ENCODE data around the gene LAMA5. TPM values are rescaled to one million over a fixed set of nuclear protein-coding genes. Genes with fewer than 3 reads are reported as not detected.

The LAMA5 gene
- total RNA-seq, 2 experiments from 2014 or later: 0.40 to 0.63 TPM

DNA sequence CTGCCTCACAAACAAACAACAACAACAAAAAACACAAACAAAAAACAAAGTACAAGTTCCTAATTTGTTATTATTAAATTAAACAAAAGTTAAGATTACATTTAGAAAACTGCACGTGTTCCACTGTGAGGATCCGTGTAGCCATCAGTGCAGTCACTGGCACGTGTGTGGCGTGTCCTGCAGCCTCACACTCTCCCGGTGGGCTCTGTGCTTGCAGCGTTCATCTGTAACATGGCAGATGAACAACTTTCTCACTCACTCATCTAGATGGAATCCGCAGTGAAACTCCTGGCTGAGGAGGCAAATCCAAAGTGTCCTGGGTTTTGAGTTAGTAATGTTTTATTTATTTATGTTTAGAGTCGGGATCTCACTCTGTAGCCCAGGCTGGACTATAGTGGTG lies 77.2 kb downstream of the LAMA5 start:
- POLR2A ChIA-PET: no interaction called here
- no peaks in the 10 kb centered on the region for H3K27me3 Mint-ChIP-seq (ENCODE audit: low read depth)

DNA sequence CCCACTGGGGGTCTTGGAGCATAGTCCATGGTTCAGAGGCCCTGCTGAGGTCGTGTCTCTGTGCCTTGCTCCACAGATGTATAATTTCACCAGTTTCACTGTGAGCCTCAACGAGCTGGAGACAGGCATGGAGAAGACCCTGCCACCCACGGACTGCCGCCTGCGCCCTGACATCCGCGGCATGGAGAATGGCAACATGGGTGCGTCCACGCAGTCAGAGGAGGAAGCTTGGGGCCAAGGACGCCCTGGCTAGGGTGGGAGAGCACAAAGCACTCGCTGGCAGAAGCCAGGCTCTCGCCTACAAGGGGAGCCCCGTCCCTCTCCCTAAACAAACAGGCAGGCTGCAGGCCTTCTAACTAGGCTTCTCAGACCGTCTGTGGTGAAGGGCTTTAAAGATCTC lies 78.0 kb downstream of the LAMA5 start:
- ATAC-seq (no peak), DNase-seq (no peak)
- ChIA-PET CTCF (no interaction called here), POLR2A (no interaction called here)
- no peak overlapping the region for H3K4me3 Mint-ChIP-seq
- H3K27me3 Mint-ChIP-seq (ENCODE audit: low read depth): no peaks in the 10 kb centered on the region
- H3K27ac Mint-ChIP-seq: no peak overlapping the region
- H3K4me1 Mint-ChIP-seq (ENCODE audit: low read depth): peaks cover 3% of the 10 kb centered on the region
- no peaks in the 10 kb centered on the region for H3K9me3 Mint-ChIP-seq (ENCODE audit: insufficient read depth)
- H3K36me3 Mint-ChIP-seq (ENCODE audit: low read depth): peaks cover 11% of the 10 kb centered on the region

More for the DNA sequence above, 77.2 kb downstream of the LAMA5 start:
- Mint-ChIP-seq H3K4me3 (no peak overlapping the region), H3K36me3 (ENCODE audit: low read depth) (peaks cover 11% of the 10 kb centered on the region), H3K9me3 (ENCODE audit: insufficient read depth) (no peaks in the 10 kb centered on the region), H3K27ac (no peak overlapping the region), H3K4me1 (ENCODE audit: low read depth) (peaks cover 3% of the 10 kb centered on the region)
- DNase-seq (no peak), ATAC-seq (no peak)
- CTCF ChIA-PET: no interaction called here

DNA sequence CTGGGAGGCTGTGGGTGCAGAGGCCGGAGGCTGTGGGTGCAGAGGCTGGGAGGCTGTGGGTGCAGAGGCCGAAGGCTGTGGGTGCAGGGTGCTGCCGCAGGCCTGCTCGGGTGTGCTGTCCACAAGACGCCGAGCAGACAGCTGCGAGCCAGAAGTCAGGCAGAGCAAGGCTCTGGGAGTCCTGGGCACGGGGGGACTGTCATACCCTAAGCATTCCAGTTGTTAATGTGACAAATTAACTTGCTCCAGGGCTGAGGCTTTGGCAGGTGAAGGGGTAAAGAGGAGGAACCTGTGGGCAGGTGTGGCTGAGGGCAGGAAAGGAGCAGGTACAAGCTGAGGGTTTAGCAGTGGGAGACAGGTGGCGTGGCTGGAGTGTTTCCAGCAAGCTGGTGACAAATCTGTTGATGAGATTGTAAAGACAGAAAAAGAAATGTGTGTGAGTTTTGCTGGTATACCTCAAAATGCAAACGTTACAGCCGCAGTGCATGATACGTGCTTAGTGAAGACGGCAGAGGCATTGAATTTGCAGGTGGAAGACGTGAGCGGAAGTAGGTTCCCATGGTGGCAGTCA lies 78.5 kb downstream of the LAMA5 start:
- no peak overlapping the region for H3K4me3 Mint-ChIP-seq
- H3K27ac Mint-ChIP-seq: no peak overlapping the region
- peaks cover 3% of the 10 kb centered on the region for H3K4me1 Mint-ChIP-seq (ENCODE audit: low read depth)
- no peaks in the 10 kb centered on the region for H3K27me3 Mint-ChIP-seq (ENCODE audit: low read depth)
- no peak for DNase-seq
- CTCF ChIA-PET: no interaction called here
- POLR2A ChIA-PET: no interaction called here
- peaks cover 6% of the 10 kb centered on the region for H3K36me3 Mint-ChIP-seq (ENCODE audit: low read depth)
- no peak for ATAC-seq
- H3K9me3 Mint-ChIP-seq (ENCODE audit: insufficient read depth): no peaks in the 10 kb centered on the region

DNA sequence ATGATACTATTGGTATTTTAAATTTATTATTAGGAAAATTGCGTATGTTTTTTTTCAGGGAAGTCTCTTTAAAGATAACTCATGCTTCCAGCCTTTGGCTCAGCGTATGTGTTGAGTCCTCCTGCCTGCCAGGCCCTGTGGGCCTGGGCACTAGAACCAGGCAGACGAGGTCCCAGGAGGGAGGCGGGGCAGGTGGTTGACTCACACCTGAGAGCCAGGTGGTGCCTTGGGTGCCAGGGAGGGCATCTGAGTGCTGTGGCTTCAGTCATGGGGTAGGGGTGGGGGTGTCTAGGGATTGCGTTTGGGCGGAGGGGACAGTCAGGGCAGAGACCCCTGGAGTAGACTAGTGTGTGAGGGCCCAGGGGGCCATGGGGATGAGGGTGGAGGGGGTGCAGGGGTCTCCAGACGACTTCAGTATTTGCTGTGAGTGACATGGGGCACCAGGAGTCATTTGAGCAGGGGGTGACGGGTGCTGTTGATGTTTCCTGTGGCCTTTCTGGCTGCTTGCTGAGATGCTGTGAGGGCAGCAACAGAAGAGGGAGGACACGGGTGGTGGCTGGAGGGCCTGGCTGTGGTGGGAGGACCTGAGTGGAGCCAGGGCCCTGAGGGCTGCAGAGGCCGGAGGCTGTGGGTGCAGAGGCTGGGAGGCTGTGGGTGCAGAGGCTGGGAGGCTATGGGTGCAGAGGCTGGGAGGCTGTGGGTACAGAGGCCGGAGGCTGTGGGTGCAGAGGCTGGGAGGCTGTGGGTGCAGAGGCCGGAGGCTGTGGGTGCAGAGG lies 79.2 kb downstream of the LAMA5 start:
- ChIA-PET POLR2A (no interaction called here), CTCF (no interaction called here)
- no peaks in the 10 kb centered on the region for H3K27me3 Mint-ChIP-seq (ENCODE audit: low read depth)
- peaks cover 5% of the 10 kb centered on the region for H3K36me3 Mint-ChIP-seq (ENCODE audit: low read depth)
- H3K4me1 Mint-ChIP-seq (ENCODE audit: low read depth): peaks cover 3% of the 10 kb centered on the region
- ATAC-seq: no peak
- no peaks in the 10 kb centered on the region for H3K9me3 Mint-ChIP-seq (ENCODE audit: insufficient read depth)
- no peak overlapping the region for H3K4me3 Mint-ChIP-seq
- DNase-seq: no peak
- H3K27ac Mint-ChIP-seq: peak overlapping the region; percentile 52

DNA sequence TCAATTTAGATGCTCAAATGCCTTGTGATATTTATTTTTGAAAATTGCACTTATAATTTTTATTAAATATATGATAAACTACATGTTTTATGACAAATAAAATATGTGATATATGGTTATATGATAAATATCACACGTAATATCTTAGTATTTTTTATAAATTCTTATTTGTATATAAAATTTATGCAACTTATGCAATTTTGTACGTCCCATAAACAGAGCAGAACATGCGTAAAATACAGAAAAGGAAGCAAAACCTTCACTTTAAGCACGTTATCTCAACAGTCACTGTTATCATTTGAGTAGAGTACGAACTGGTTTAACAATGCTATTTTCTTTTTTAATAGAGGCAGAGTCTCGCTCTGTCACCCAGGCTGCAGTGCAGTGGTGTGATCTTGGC lies 80.0 kb downstream of the LAMA5 start:
- DNase-seq (no peak), ATAC-seq (no peak)
- Mint-ChIP-seq H3K36me3 (ENCODE audit: low read depth) (peaks cover 3% of the 10 kb centered on the region), H3K4me1 (ENCODE audit: low read depth) (peaks cover 1% of the 10 kb centered on the region), H3K27me3 (ENCODE audit: low read depth) (no peaks in the 10 kb centered on the region), H3K27ac (no peak overlapping the region), H3K4me3 (no peak overlapping the region), H3K9me3 (ENCODE audit: insufficient read depth) (no peaks in the 10 kb centered on the region)
- ChIA-PET POLR2A (no interaction called here), CTCF (no interaction called here)

DNA sequence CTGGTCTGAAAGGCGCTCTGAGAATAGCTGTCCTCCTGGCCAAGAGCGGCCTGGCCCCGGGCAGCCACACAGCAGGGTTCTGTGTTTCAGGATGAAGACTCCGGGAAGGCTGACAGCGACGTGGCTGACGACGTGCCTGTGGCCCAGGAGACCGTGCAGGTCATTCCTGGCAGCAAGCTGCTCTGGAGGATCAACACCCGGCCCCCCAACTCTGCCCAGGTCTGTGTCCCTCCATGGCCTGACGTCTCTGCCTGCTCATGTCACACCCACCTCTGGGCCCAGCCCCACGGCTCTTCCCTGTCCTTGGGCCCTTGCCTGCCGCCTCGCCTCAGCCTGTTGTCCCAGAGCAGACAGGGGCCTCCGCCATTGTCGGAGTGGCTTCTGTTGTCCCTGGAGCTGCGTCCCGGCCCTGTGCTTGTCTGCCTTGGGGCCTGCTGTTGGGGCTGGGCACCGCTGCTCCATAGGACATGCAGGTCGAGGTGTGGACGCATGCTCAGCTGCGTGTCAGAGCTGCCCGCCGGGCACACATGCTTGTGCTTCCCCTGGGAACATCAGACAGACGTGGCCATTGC lies 80.5 kb downstream of the LAMA5 start:
- POLR2A ChIA-PET: no interaction called here
- Mint-ChIP-seq H3K27me3 (ENCODE audit: low read depth) (no peaks in the 10 kb centered on the region), H3K4me3 (no peak overlapping the region), H3K27ac (no peak overlapping the region), H3K4me1 (ENCODE audit: low read depth) (no peaks in the 10 kb centered on the region), H3K36me3 (ENCODE audit: low read depth) (peaks cover 8% of the 10 kb centered on the region), H3K9me3 (ENCODE audit: insufficient read depth) (no peaks in the 10 kb centered on the region)
- ATAC-seq (no peak), DNase-seq (no peak)
- CTCF ChIA-PET: no interaction called here

DNA sequence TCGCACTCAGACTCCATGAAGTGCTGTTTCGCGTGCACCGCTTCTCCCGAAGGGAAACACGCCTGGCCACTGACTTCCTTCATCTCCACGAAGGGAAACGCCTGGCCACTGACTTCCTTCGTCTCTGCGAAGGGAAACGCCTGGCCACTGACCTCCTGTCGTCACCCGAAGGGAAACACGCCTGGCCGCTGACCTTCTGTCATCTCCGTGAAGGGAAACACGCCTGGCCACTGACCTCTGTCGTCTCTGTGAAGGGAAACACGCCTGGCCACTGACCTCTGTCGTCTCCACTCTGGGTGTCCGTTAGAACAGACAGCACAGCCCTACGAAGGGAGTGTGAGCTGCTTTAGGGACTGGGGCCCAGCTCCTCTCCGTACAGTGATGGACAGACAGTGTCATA lies 81.4 kb downstream of the LAMA5 start:
- CTCF ChIA-PET: interaction anchor here (1.1 kb wide), 1 partner anchor 16 kb away, joined by 3 read pairs; no protein-coding TSS in a partner anchor
- DNase-seq: no peak

DNA sequence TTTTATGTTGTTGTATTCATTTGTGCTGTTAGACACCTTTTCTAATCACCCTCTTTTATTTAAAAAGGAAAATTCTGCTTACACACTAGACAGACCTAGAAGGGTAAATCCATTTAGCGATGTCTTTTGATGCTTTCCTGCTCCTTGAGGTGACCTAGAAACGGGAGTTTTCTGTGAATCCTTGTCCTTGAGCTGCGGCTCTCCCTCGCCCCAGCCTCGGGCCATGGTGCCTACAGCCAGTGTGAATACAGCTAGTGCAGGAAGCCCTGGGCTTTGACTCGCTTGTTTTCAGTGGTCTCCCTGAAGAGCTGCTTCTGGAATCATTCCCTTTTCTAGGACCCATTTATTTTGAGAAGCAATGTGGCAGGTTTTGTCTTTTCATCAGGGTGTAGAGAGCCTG lies 82.0 kb downstream of the LAMA5 start:
- Mint-ChIP-seq H3K27ac (no peak overlapping the region), H3K9me3 (ENCODE audit: insufficient read depth) (no peaks in the 10 kb centered on the region)
- CTCF ChIA-PET: interaction anchor here (1.1 kb wide), 1 partner anchor 17 kb away, joined by 3 read pairs; no protein-coding TSS in a partner anchor

More for the DNA sequence above, 81.4 kb downstream of the LAMA5 start:
- H3K4me3 Mint-ChIP-seq: no peak overlapping the region
- H3K9me3 Mint-ChIP-seq (ENCODE audit: insufficient read depth): no peaks in the 10 kb centered on the region
- H3K27me3 Mint-ChIP-seq (ENCODE audit: low read depth): no peaks in the 10 kb centered on the region
- no peaks in the 10 kb centered on the region for H3K4me1 Mint-ChIP-seq (ENCODE audit: low read depth)
- ATAC-seq: no peak
- POLR2A ChIA-PET: no interaction called here
- H3K36me3 Mint-ChIP-seq (ENCODE audit: low read depth): peaks cover 10% of the 10 kb centered on the region
- no peak overlapping the region for H3K27ac Mint-ChIP-seq

DNA sequence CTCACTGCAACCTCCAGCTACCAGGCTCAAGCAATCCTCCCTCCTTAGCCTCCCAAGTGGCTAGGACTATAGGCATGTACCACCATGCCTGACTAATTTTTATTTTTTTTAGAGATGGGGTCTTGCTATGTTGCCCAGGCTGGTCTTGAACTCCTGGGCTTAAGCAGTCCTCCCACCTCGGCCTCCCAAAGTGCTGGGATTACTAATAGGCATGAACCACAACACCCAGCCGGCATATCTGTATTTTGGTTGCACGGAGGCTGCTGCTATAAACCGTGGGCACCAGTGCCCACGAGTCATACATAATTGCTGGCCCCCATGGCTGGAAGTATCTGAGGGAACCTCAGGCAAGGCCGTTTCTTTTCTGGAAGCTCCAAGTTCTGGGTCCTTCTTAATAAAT lies 82.7 kb downstream of the LAMA5 start:
- no peaks in the 10 kb centered on the region for H3K9me3 Mint-ChIP-seq (ENCODE audit: insufficient read depth)
- no peak overlapping the region for H3K27ac Mint-ChIP-seq
- DNase-seq: no peak
- no peak for ATAC-seq
- ChIA-PET CTCF (interaction anchor here (1.5 kb wide), 1 partner anchor 333 kb away, joined by 3 read pairs; no protein-coding TSS in a partner anchor), POLR2A (interaction anchor here (0.6 kb wide), 1 partner anchor 103 kb away, joined by 4 read pairs; no protein-coding TSS in a partner anchor)
- no peak overlapping the region for H3K4me3 Mint-ChIP-seq
- H3K36me3 Mint-ChIP-seq (ENCODE audit: low read depth): peaks cover 12% of the 10 kb centered on the region
- no peaks in the 10 kb centered on the region for H3K27me3 Mint-ChIP-seq (ENCODE audit: low read depth)
- H3K4me1 Mint-ChIP-seq (ENCODE audit: low read depth): no peaks in the 10 kb centered on the region

More for the DNA sequence above, 82.0 kb downstream of the LAMA5 start:
- Mint-ChIP-seq H3K27me3 (ENCODE audit: low read depth) (no peaks in the 10 kb centered on the region), H3K4me1 (ENCODE audit: low read depth) (no peaks in the 10 kb centered on the region), H3K36me3 (ENCODE audit: low read depth) (peaks cover 11% of the 10 kb centered on the region), H3K4me3 (no peak overlapping the region)
- ATAC-seq (no peak), DNase-seq (no peak)
- POLR2A ChIA-PET: interaction anchor here (0.6 kb wide), 1 partner anchor 102 kb away, joined by 4 read pairs; no protein-coding TSS in a partner anchor

DNA sequence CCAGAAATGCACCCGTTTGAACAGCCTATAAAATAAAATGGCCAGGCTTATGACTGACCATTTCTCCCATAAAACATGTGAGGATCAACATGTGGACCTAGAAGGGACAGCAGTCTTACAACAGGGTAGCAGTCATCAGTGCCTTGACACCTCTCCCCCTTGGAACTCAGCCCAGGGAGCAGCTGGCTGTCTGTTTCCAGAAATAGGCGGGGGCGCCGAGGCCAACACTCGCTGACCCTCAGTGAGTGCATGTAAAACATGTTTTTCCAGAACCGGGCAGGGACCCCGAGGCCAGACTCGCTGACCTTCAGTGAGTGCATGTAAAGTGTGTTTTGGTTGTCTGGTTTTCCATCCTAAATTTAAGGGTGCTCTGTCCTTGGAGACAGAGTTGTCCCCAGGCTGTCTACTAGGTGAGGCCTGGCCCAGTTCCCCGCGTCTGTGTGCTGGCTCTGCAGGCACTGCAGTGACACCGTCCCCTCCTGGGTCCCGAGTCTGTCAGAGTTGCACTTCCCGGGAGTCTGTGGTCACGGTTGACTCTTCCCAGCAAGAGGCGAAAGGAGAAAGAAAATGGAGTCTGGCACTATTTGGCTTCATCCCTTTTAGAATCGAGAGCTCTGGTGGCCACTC lies 84.1 kb downstream of the LAMA5 start:
- DNase-seq: no peak
- Mint-ChIP-seq H3K36me3 (ENCODE audit: low read depth) (peaks cover 14% of the 10 kb centered on the region), H3K4me3 (no peak overlapping the region), H3K9me3 (ENCODE audit: insufficient read depth) (no peaks in the 10 kb centered on the region), H3K4me1 (ENCODE audit: low read depth) (no peaks in the 10 kb centered on the region), H3K27ac (no peak overlapping the region), H3K27me3 (ENCODE audit: low read depth) (no peaks in the 10 kb centered on the region)
- POLR2A ChIA-PET: interaction anchor here (0.7 kb wide), 1 partner anchor 37 kb away, joined by 3 read pairs; no protein-coding TSS in a partner anchor
- CTCF ChIA-PET: interaction anchor here (0.7 to 1.5 kb wide), 2 partner anchors 19 to 23 kb away, joined by 3 read pairs; no protein-coding TSS in a partner anchor
- no peak for ATAC-seq

DNA sequence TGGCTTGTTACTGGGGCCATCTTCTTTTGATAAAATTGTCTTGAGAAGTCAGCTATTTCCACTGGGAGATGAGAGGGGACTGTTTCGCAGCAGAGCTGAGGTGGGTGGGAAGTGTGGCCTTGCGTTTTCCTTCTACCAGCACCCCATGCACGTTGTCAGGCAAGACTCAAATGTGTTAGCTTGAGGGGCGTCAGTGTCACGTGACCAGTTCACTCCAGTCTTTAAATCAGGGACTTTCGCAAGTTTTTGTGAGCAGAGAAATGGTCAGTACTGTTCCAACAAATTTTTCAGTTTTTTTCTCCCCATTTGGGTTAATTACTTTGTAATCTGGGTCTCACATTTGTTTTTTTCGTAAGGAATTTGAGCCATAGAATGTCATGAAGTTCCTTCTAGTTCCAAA lies 85.0 kb downstream of the LAMA5 start:
- Mint-ChIP-seq H3K9me3 (ENCODE audit: insufficient read depth) (no peaks in the 10 kb centered on the region), H3K36me3 (ENCODE audit: low read depth) (peaks cover 14% of the 10 kb centered on the region), H3K4me3 (no peak overlapping the region), H3K27me3 (ENCODE audit: low read depth) (no peaks in the 10 kb centered on the region), H3K27ac (no peak overlapping the region), H3K4me1 (ENCODE audit: low read depth) (no peaks in the 10 kb centered on the region)
- CTCF ChIA-PET: interaction anchor here (0.7 kb wide), 1 partner anchor 22 kb away, joined by 3 read pairs; no protein-coding TSS in a partner anchor
- no peak for DNase-seq
- POLR2A ChIA-PET: no interaction called here
- ATAC-seq: no peak

All from activated CD8-positive, alpha-beta T cell treated with anti-CD3 and anti-CD28 coated beads, Interleukin-2, amount 10 ng/mL, durations not matched to agents 7 days and 5 days (primary cell).